Ishikawa (cell line): ENCODE data around the gene TMA16.

Experiments
- CEBPB ChIP-seq: IDR thresholded peaks from 2 replicates; pipeline ENCODE4 v1.6.1; 2012
- CREB1 ChIP-seq: IDR thresholded peaks from 2 replicates; pipeline ENCODE4 v1.6.1; 2012; ENCODE audit warnings: low read depth
- EGR1 ChIP-seq: IDR thresholded peaks from 2 replicates; pipeline ENCODE4 v1.6.1; 2012
- EP300 ChIP-seq: IDR thresholded peaks from 2 replicates; pipeline ENCODE4 v1.6.1; 2012; ENCODE audit warnings: borderline replicate concordance
- FOXM1 ChIP-seq: IDR thresholded peaks from 2 replicates; pipeline ENCODE4 v1.6.1; 2012; ENCODE audit warnings: low read depth, borderline replicate concordance
- MAX ChIP-seq: IDR thresholded peaks from 2 replicates; pipeline ENCODE4 v1.6.1; 2012
- NFIC ChIP-seq: IDR thresholded peaks from 2 replicates; pipeline ENCODE4 v1.6.1; 2012
- RAD21 ChIP-seq: IDR thresholded peaks from 2 replicates; pipeline ENCODE4 v1.6.1; 2012; ENCODE audit warnings: low read depth
- REST ChIP-seq: IDR thresholded peaks from 2 replicates; pipeline ENCODE4 v1.6.1; 2012; ENCODE audit warnings: low read depth, mild to moderate bottlenecking
- TAF1 ChIP-seq: IDR thresholded peaks from 2 replicates; pipeline ENCODE4 v1.6.1; 2012; ENCODE audit warnings: low read depth, mild to moderate bottlenecking
- TCF12 ChIP-seq: IDR thresholded peaks from 2 replicates; pipeline ENCODE4 v1.6.1; 2012; ENCODE audit warnings: low read depth
- TEAD4 ChIP-seq: IDR thresholded peaks from 2 replicates; pipeline ENCODE4 v1.6.1; 2012
- USF1 ChIP-seq: IDR thresholded peaks from 2 replicates; pipeline ENCODE4 v1.6.1; 2012
- YY1 ChIP-seq: IDR thresholded peaks from 2 replicates; pipeline ENCODE4 v1.6.1; 2012; ENCODE audit warnings: low read depth
- ZBTB7A ChIP-seq: IDR thresholded peaks from 2 replicates; pipeline ENCODE4 v1.6.1; 2012; ENCODE audit warnings: low read depth

Gene TMA16

GRCh38 chr4:163558539-163559044 lies 64.1 kb downstream of the TMA16 start:
- TF ChIP-seq NFIC (no peak), REST (no peak), CEBPB (no peak), EP300 (no peak), RAD21 (no peak), YY1 (no peak), EGR1 (no peak), CREB1 (no peak), MAX (no peak), FOXM1 (no peak), TCF12 (no peak), TAF1 (no peak), TEAD4 (no peak), USF1 (no peak), ZBTB7A (no peak)

GRCh38 chr4:163562496-163562895 lies 68.0 kb downstream of the TMA16 start:
- TF ChIP-seq TAF1 (no peak), MAX (no peak), RAD21 (no peak), EP300 (no peak), REST (no peak), ZBTB7A (no peak), TEAD4 (no peak), CREB1 (no peak), EGR1 (no peak), NFIC (no peak), CEBPB (no peak), FOXM1 (no peak), USF1 (no peak)

GRCh38 chr4:163563592-163563991 lies 69.1 kb downstream of the TMA16 start:
- TF ChIP-seq TCF12 (no peak), USF1 (no peak), TAF1 (no peak), EGR1 (no peak), FOXM1 (no peak), CREB1 (no peak), MAX (no peak), TEAD4 (no peak), ZBTB7A (no peak), YY1 (no peak), NFIC (no peak)

GRCh38 chr4:163564221-163564720 lies 69.8 kb downstream of the TMA16 start:
- TF ChIP-seq ZBTB7A (no peak), CEBPB (no peak), EGR1 (no peak), FOXM1 (no peak), RAD21 (no peak)

- no peak for TF ChIP-seq YY1
- TF ChIP-seq EGR1: no peak
- no peak for TF ChIP-seq FOXM1
- TF ChIP-seq CREB1: no peak
- TF ChIP-seq USF1: no peak
- TF ChIP-seq TAF1: no peak
- TF ChIP-seq ZBTB7A: no peak
- no peak for TF ChIP-seq MAX
- TF ChIP-seq NFIC: no peak
- TF ChIP-seq REST: no peak
- TF ChIP-seq EP300: no peak
- no peak for TF ChIP-seq TCF12
- no peak for TF ChIP-seq RAD21
- no peak for TF ChIP-seq CEBPB
- no peak for TF ChIP-seq TEAD4
Measured at GRCh38 chr4:163565226-163566135, 71.0 kb downstream of the TMA16 start.
